ENCODE measurements around the gene IFNL4.
"Not testable (repeated sequence)": the region's sequence is repeated elsewhere in the genome, so short reads cannot be mapped to it uniquely, and the experiment has no call there.

IFNL4 gene

DNA sequence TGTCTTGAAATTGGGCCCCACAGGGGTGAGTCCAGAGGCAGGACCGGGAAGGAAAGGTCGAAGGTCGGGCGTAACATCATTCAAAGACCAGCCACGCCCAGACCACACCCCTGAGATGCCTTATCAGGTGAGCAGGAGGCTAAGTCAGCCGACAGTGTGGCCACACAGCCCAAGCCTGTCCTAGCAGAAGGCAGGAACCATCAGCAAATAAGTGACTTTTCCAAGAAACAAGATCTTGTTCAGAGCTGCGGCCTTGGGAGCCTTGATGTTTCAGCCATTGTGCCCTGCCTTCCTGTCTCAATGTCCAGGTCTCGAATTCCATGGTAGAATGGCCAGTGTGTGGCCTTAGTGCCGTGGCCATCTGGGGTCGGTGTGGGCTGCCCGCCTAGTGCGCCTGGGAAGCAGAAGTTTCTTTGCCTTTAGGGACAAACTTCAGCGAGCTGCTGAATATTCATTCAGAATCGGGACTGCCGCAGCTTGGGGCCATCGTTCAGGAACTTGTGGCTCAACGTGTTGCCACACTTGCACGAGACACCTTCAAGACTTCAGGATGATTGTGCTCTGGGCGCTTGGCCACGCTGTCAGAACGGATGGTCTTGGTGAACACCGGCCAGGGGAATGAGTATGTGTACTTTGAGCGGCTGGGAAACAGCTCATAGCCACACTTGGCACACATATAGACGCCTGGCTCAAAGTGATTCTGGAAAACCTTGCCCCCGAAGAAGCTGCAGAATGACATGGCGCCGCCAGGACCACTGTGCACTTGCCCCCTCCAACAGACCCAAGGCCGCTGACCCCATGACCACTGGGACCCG, 6.1 kb upstream of the IFNL4 start:
- DNase-seq, result no peak

DNA sequence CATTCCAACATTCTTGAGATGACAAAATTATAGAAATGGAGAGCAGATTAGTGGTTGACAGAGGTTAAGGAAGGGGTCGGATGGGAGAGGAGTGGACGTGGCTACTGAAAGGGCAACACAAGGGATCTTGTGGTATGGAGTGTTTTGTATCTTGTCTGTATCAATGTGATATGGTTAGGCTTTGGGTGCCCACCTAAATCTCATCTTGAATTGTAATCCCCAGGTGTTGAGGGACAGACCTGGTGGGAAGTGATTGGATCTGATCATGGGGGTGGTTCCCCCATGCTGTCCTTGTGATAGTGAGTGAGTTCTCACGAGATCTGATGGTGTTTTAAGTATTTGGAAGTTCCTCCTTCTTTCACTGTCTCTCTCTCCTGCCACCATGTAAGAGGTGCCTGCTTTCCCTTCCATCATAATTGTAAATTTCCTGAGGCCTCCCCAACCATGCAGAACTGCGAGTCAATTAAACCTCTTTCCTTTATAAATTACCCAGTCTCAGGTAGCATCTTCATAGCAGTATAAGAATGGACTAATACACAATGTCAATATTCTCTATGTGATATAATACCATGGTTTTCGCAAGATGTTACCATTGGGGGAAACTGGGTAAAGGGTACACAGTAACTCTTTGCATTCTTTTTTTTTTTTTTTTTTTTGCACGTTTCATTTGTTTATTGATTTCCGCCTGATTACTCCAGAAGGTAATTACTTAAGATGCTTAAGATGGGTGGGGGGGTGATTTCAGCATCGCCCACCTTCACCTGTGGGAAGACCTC, 4.9 kb upstream of the IFNL4 start:
- no peak for DNase-seq

DNA sequence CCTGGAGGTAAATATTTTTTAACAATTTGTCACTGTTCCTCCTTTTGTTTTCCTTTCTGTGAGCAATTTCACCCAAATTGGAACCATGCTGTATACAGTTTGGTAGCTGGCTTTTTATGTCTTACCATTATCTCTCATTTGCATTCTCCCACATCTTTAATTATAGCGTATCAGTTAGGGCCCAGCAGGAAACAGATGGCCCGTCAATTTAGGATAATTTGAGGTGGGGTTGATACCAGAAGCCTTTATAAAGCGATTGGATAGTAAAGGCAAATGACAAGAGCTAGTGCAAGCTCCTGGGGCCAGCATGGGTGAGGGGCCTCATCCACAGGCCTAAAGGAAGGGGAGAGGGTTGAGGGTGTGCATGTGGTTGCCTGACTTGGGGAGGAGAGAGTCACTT, 3.8 kb upstream of the IFNL4 start:
- no peak for DNase-seq

DNA sequence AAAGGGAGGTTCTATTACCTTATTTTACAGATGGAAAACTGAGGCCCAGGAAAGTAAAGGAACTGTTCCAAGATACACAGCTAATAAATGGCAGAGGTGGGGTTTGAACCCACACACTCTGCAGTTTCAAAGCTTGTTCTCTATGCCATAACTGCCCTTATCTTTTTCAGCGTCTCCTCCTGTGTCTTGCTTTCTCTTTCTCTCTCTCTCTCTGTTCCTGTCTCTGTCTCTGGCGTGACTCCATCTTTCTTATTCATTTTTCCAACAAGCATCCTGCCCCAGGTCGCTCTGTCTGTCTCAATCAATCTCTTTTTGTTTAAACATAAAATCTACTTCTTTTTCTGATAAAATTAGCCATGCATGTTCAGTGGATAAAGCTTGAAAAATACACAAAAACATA, 3.2 kb upstream of the IFNL4 start:
- DNase-seq, result no peak

DNA sequence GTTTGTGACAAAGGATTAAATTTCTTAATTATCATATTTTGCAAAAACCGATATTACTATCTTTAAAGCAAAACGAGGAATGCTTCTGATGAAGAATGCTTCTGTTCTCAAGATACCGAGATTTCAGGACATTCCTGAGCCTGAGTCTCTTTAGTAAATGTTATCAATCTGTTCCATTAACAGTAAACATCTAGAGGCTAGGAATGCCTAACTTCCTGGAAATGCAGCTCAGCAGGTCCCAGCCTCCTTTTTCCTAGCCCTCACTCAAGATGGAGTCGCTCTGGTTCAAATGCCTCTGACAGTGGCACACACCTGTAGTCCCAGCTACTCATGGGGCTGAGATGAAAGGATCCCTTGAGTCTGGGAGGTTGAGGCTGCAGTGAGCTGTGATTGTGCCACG, 2.4 kb upstream of the IFNL4 start:
- DNase-seq, result no peak

DNA sequence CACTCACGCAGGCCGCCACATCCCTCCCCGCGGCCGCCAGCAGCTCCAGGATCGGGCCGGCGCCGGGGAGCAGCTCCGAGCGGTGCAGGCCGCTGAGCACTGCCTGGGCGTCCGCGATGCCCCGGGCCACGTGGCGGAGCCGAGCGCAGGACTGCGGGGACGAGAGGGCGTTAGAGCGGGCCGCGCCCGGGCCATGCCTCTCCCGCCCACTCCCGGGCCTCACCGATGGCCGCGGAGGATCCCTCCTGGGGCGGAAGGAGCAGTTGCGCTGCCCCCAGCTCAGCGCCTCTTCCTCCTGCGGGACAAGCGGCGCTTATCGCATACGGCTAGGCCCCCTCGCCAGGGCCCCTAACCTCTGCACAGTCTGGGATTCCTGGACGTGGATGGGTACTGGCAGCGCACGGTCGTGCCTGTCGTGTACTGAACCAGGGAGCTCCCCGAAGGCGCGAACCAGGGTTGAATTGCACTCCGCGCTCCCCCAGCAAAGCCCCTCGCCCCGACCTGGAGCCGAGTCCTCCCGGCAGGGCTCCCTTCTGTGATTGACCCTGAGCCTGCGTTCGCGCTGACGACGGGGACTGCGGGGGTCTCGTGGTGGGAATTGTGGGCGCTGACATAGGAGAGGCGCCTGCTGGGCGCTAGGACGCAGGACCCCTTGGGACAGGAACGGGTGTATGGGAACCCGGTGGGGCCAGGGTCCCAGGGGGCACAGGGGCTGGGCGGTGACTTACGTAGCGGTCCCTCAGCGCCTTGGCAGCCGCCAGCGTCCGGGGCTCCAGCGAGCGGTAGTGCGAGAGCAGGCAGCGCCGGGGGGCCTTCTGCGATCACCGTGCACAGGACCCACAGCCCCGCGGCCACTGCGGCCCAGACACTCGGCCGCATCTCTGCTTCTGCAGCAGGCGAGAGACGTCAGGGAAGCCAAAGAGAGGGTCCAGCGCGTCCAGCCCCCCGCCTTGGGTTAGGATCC, 673 bp downstream of the IFNL4 start:
- no peak for DNase-seq

DNA sequence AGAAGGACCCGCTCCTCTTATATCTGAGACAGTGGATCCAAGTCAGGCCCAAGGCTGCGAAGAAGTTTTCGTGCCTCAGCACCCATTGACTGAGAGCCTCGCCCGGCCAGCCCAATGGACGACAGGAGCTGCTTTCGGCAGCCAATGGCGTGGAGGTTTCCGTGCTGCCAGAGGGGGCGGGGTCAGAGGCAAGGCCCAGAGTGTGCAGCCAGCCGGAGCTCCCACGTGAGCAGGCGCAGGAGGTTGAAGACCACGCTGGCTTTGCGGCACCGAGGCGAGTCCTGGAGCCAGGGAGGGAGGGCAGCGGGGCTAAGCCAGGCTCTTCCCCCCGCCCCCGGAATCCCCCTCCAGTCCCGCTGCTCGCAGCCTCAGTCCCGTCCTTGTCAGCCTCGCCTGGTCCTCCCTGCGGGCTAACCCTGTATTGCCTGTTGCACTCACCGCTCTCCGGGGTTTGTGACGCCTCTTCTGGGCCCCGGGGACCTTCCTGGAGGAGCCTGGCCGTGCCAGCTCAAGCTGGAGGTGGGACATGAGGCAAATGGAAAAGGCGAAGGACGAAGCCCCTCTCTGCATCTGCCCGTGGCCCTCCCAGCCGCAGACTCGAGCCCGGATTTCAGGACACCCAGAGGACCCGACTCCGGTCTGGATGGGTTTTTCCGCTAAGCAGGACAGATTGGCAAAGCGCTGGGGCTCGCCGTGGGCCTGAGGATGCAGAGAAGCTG, 1.5 kb downstream of the IFNL4 start:
- DNase-seq, result no peak

DNA sequence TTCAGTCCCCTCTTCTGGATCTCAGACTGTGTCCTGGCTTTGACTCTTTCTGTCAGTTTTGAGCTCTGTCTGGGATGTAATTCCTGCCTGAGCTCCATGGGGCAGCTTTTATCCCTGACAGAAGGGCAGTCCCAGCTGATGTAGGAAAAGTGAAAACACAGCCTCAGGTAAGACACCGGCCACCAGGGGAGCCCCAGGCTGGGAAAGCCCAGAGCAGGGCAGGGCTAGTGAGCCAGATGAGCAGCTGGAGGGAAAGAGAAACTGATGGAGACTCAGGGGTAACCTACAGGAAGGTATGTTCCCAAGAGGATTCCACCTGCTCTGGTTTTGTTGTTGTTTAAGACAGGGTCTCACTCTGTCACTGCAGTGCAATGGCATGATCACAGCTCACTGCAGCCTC, 3.5 kb downstream of the IFNL4 start:
- DNase-seq, result not testable (repeated sequence)

DNA sequence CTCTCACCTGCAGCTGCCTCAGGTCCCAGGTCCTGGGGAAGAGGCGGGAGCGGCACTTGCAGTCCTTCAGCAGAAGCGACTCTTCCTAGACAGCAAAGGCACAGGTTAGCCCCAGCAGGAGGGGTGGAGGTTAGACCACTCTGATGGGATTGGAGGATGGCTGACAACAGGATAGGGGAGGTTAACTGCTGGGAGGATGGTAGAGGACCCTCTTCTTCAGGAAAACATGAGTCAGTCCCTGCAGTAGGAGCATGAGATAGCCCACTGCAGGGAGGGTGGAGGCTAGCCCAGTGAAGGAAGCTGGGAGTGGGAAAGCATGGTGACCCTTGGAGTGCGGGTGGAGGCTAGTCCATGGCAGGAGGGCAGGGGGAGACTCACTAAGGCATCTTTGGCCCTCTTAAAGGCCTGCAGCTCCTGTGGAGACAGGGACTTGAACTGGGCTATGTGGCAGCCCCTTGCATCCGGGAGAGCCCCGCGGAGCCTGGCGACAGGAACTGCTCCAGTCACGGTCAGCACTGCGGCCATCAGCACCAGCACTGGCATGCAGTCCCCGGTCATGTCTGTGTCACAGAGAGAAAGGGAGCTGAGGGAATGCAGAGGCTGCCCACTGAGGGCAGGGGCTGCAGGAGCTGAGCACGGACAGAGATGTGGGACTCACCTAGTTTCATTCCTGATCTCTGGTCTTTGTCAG, 4.1 kb downstream of the IFNL4 start, which contains the start of gene IFNL3:
Gene IFNL3 (minus strand): TSS at position 597 of the 691 bp plus-strand sequence. CDS start 39 bp downstream, at position 558.
- not testable (repeated sequence) for DNase-seq

DNA sequence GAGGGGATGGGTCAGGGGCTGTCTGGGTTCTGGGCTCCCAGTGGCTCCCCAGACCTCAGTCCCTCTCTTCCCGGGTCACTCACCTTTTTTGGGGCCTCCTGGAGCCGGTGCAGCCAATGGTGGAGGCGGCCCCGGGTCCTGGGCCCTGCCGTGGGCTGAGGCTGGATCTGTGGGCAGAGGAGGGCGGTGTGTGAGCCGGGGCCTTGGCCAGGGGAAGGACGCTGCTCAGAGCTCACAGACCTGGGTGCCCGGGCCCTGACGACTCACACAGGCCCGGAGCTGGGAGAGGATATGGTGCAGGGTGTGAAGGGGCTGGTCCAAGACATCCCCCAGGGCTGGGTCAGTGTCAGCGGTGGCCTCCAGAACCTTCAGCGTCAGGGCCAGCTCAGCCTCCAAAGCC, 4.9 kb downstream of the IFNL4 start:
- DNase-seq, result not testable (repeated sequence)

DNA sequence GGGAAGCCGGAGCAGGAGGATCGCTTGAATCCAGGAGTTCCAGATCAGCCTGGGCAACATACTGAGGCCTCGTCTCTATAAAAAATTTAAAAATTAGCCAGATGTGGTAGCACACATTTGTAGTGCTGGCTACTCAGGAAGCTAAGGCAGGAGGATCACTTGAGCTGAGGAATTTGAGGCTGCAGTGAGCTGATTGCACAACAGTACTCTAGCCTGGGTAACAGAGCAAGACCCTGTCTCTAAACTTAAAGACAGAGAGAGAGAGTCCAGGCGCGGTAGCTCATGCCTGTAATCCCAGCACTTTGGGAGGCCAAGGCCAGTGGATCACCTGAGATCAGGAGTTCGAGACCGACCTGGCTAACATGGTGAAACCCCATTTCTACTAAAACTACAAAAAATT, 8.2 kb downstream of the IFNL4 start:
- DNase-seq, result no peak

DNA sequence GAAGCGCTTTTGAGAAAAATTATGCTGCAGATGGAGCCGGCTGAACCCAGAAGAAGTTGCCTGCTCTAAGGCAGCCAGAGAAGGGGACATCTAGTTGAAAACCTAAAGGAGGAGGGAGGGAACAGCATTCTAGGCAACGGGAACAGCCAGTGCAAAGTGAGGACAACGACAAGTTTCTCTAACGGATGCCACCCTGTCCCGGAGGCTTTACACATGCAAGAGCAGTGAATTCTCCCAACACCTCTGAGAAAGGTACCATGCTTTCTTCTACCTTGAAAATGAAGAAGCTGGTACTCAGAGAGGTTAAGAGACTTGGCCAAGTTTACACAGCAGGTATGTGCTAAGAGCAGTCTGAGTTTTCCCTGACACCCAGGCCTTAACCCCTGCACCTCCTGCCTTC, 9.7 kb downstream of the IFNL4 start:
- no peak for DNase-seq

DNA sequence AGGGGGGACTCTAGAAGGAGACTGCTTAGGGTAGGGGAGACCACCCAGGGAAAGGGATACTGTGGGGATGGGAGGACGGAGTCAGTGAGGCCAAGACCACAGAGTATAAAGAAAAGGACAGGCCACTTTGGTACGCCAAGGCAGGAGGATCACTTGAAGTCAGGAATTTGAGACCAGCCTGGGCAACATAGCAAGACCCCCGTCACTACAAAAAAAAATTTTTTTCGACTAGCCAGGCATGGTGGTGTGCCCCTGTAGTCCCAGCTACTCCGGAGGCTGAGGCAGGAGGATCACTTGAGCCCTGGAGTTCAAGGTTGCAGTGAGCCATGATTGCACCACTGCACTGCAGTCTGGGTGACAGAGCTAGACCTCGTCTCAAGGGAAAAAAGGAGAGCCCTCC, 10.4 kb downstream of the IFNL4 start:
- DNase-seq, result no peak

DNA sequence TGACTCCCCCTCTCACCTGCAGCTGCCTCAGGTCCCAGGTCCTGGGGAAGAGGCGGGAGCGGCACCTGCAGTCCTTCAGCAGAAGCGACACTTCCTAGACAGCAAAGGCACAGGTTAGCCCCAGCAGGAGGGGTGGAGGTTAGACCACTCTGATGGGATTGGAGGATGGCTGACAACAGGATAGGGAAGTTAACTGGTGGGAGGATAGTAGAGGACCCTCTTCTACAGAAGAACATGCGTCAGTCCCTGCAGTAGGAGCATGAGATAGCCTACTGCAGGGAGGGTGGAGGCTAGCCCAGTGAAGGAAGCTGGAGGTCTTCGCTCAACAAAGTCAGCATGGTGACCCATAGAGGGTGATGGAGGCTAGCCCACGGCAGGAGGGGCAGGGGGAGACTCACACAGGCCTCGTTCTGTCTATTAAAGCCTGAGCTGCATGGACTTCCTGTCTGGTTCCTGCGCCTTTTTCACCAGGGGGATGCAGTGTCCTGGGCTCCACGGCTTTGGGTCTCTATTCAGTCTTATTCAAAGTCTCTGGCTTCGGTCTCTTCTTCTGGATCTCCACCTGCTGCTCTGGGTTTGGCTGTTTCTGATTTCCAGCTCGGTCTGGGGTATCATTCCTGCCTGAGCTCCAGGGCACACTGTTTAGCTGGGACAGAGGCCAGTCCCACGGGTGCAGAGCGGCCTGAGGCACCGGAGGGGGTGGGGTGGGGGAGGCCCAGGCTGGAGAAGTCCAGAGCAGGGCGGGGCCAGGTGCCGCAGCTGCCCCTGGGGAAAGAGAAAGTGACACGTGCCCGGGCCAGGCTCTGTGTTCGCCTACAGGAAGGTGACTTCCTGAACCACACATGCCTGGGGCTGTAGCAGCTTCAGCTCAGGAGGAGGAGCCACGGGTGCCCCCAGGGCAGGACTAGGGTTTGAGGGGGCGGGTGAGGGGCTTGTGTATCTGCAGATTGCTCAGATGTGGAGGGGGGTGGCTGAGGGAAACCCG, 11.2 kb downstream of the IFNL4 start:
- DNase-seq, result no peak

DNA sequence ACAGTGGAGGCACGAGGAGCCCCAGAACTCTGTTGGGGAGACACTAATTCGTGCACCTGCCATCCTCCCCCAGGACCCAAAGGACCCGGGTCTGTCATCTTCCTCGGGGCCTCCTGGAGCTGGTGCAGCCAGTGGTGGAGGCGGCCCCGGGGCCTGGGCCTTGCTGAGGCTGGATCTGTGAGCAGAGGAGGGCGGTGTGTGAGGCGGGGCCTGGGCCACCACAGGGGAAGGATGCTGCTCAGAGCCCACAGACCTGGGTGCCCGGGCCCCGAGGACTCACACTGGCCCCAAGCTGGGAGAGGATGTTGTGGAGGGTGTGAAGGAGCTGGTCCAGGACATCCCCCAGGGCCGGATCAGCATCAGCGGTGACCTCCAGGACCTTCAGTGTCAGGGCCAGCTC, 12.1 kb downstream of the IFNL4 start:
- DNase-seq, result no peak

DNA sequence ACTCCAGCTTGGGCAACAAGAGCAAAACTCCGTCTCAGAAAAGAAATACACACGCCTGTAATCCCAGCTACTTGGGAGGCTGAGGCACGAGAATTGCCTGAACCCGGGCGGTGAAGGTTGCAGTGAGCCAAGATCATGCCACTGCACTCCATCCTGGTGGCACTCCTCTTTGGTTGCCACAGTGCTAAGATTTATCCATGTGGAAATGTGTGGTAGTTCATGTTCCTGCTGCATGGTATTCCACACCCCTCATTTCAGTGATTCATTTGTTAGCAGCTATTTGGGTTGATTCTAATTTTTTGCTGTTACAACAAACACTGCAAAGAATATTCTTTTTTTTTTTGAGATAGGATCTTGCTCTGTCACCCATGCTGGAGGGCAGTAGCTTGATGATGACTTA, 15.9 kb downstream of the IFNL4 start:
- no peak for DNase-seq

DNA sequence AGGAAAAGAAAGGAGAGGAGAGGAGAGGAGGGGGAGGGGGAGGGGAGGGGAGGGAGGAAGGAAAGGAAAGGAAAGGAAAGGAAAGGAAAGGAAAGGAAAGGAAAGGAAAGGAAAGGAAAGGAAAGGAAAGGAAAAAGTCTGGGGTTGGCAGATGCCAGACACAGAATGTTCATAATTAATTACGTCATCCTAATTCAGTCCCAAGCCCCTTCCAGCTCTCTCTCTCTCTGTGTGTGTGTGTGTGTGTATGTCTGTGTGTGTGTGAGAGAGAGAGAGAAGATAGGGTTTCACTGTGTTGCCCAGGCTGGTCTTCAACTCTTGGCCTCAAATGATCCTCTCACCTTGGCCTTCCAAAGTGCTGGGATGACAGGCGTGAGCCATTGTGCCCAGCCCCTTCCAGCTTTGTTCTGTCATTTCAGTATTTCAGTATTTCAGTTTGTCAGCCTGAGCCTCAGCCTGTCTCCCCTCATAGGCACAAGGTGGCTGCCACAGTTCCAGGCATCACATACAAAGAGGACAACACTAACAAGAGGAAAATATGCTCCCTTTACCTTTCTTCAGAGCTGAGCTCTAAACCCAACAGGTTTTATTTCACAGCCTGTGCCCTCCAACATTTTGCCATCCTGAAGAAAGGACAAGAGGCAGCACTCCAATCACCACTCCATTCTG, 18.4 kb downstream of the IFNL4 start:
- DNase-seq, result no peak

DNA sequence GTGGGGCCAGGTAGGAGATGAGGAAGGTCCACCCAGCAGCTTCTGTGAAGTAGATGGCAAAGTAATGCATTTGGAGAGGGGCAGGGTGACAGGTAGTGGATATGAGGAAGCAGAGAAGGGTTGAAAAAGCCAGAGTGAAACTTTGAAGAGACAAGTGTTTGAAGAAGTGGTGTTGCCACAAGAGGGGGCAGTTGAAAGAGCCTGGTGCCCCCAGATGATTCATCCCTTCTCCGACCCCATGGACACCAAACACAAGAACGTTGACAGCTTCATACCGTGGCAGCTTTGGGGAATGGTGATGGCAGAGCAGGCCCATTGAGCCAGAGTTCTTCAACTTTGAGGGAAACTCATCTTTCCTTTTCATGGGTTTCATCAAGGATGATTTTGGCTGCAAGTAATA, 23.7 kb downstream of the IFNL4 start:
- no peak for DNase-seq

DNA sequence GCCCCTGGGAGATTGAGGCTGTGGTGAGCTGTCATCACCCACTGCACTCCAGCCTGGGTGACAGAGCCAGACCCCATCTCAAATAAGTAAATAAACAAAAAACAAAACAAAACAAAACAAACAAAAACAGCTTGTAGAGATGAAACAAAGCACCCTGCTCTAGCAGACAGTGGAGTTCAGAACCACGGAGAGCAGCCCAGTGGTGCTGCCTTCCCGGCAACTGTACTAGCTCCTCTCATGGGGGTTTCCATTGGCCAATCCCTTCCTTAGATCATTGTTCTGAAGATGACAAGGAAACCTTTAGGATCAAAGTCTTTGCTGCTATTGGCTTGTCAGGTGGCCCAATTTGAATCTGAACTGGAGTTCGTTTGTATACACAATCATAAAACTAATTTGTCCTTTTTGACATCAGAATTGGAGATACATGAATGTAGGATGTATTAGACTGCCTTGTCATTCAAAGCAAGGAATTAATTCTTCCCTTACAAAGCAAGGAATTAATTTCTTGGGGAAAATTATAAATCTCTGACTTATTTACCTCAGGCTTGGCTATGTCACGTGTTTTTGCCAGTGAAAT, 24.9 kb downstream of the IFNL4 start:
- DNase-seq, result peak; percentile 17

DNA sequence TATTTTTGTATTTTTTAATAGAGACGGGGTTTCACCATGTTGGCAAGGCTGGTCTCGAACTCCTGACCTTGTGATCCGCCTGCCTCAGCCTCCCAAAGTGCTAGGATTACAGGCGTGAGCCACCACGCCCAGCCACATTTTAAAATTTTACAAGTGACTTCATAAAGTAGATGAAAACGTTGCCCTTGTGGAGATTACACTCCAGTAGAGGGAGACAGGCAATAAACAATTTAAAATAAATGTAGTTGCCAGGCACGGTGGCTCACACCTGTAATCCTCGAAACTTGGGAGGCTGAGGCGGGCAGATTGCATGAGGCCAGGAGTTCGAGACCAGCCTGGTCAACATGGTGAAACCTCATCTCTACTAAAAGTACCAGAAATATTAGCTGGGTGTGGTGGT, 29.5 kb downstream of the IFNL4 start:
- not testable (repeated sequence) for DNase-seq
